T-helper 2 cell treated with Interferon-gamma antibody and Interleukin-4, amounts not matched to agents 5 μg/mL and 100 μg/mL, for 36 hours (primary cell): ENCODE data around the gene NMNAT1.

Source experiments
- DNase-seq: peaks from one replicate; pipeline ENCODE4 v3.0.0; 2021; ENCODE audit warnings: low spot score
- H3K27ac Mint-ChIP-seq: one replicate; pipeline ENCODE4 v1.8.0; 2021; ENCODE audit warnings: mild to moderate bottlenecking, mixed read lengths
- H3K27me3 Mint-ChIP-seq: one replicate; pipeline ENCODE4 v1.8.0; 2021; ENCODE audit warnings: low read depth, mixed read lengths
- H3K36me3 Mint-ChIP-seq: one replicate; pipeline ENCODE4 v1.8.0; 2021; ENCODE audit warnings: low read depth, mixed read lengths
- H3K4me1 Mint-ChIP-seq: one replicate; pipeline ENCODE4 v1.8.0; 2021; ENCODE audit warnings: low read depth, mixed read lengths
- H3K4me3 Mint-ChIP-seq: one replicate; pipeline ENCODE4 v1.8.0; 2022; ENCODE audit warnings: mild to moderate bottlenecking, moderate library complexity, mixed read lengths
- H3K9me3 Mint-ChIP-seq: one replicate; pipeline ENCODE4 v1.8.0; 2021; ENCODE audit warnings: mixed read lengths

Gene NMNAT1

DNA sequence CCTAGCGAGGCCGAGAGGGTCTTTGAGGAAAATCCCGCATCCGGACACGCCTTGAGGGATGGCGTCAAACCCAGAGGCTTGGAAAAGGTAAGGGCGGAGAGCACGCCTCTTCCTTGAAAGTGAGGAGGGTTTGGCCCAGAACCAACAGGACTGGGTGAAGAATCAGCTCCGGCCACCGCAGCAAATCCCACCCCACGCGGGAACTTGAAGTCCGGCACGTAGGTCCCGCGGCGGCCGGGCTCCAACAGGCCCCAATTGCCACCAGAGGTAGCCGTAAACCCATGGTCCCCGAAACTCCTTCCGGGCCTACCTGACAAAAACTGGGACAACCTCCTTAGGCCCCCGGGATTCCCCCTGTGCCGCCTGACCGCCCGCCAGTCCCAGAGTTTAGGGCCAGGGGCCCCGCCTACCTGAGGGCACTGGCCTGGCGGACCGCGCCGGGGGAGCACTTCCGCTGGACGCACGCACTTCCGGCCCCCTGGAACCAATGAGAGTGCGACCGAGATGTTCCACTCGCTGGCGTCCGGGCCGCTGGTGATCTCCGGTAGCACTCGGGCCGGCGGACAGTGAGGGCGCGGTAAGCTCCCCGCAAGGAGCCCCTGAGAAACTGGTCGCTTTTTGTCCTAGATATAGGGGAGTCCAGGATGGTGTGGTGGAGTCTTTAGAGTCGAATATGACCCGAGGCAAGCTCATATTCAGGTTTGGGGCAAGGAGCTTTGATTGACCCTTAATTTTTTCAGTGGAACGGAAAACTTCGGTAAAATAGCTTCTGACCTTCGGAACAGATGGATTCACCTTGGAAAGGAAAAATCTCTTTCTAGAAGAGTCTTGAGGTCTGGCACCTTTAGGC lies at the start of gene NMNAT1, which contains the start of gene LZIC:
Gene NMNAT1 (plus strand): TSS at position 537 of the 850 bp plus-strand sequence. CDS start 28,599 bp downstream, outside the sequence.
Gene LZIC (minus strand): TSS at position 453 of the 850 bp plus-strand sequence. CDS start 6,772 bp downstream, outside the sequence.
- no peaks in the 10 kb centered on the region for H3K9me3 Mint-ChIP-seq
- peaks cover 11% of the 10 kb centered on the region for H3K4me1 Mint-ChIP-seq
- H3K36me3 Mint-ChIP-seq, result peaks cover 8% of the 10 kb centered on the region
- H3K4me3 Mint-ChIP-seq, result peak within 1 kb of the TSS; percentile 99
- DNase-seq, result peak; percentile 93
- H3K27ac Mint-ChIP-seq, result peak within 1 kb of the TSS; percentile 96
- H3K27me3 Mint-ChIP-seq, result no peaks in the 10 kb centered on the region

DNA sequence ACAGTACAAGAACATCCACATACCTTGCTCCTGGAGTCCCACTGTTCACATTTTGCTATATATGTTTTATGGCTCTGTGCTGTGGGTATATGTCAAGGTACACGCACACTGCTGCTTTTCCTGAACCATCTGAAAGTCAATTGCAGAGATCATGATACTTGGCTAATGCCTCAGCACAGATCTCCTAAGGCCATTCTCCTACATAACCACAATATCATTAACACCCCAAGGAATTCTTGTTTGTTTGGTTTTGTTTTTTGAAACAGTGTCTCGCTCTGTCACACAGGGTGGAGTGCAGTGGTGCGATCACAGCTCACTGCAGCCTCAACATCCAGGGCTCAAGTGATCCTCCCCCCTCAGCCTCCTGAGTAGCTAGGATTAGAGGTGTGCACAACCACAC lies 49.2 kb upstream of the NMNAT1 start:
- Mint-ChIP-seq H3K4me3 (no peak overlapping the region), H3K36me3 (no peaks in the 10 kb centered on the region), H3K27ac (no peak overlapping the region), H3K9me3 (no peaks in the 10 kb centered on the region), H3K27me3 (no peaks in the 10 kb centered on the region), H3K4me1 (peaks cover 13% of the 10 kb centered on the region)
- DNase-seq, result no peak

DNA sequence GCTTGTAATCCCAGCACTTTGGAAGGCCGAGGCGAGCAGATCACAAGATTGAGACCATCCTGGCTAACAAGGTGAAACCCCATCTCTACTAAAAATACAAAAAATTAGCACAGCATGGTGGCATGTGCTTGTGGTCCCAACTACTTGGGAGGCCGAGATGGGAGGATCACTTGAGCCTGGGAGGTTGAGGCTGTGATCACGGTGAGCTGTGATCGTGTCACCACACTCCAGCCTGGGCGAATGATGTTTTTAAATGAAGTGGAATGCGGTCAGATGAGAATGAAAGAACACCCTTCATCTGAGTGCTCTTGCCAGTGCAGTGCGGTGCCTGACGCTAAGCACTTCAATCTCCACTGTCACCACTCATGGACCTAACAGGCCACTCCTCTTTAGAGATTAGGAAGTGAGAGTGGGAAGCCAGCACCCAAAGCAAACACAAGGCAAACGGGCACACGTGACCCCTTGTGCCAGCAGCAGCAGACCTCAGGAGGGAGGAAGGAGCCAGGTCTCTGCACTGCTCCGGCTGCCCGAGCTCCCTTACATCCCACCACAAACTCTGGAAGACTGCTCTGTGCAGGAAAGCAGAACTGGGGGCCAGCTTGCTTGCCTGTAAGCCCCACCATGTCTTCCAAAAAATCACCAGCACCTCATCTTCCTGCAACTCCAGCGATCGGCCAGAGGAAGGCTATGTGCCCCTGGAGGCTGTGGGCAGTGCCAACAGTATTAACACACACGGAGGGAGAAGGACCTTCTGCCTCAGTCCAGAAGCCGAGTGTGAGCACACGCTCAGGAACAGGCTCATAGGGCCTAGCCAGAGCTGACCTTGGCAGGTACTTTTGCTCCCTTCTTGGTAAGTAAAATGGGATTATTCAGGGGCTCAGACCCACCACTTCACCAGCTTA lies 42.9 kb upstream of the NMNAT1 start:
- H3K36me3 Mint-ChIP-seq, result no peaks in the 10 kb centered on the region
- peaks cover 12% of the 10 kb centered on the region for H3K4me1 Mint-ChIP-seq
- H3K4me3 Mint-ChIP-seq, result no peak overlapping the region
- no peaks in the 10 kb centered on the region for H3K9me3 Mint-ChIP-seq
- DNase-seq, result no peak
- no peak overlapping the region for H3K27ac Mint-ChIP-seq
- H3K27me3 Mint-ChIP-seq, result no peaks in the 10 kb centered on the region

DNA sequence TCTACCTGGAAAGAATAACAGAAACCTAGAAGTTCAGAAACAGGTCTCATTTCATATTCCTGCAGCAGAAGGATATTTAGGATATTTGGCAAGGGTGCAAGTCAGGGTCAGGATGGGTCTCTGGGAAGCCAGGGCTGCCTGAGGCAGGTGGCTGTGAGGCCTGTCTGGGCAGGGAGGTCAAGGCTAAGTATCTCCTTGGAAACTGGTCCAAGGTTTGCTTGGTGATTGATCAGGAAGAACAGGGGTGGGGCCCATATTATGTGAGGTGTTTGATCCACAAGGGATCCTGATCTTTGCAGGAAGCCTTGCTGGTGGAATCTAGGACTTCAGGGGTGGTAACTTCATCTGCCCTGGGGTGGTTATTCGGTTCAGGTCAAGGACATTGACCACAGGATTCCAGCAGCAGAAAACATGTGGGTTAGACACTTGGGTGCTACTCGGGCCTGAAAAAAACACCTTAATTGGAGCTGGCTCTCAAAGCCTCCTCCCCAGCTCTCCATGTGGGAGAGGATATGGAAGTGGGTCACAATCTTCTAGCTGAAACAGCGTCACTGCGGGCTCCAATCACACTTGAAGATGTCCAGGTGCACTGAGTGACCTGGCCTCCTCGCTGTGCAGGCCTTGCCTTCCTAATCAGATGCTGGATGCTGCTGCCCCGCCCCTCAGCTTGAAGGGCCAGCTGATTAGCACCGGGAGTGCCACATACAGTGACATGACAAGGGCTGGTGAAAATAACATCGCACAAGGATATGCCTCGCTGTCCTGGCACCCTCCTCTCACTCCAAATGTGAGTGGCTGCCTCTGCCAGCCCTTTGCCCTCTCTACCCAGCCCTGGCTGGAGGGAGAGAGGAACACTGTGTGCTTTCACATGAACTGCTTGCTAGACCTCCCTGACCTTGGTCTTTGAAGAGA lies 41.9 kb upstream of the NMNAT1 start:
- H3K4me1 Mint-ChIP-seq, result peaks cover 12% of the 10 kb centered on the region
- no peak overlapping the region for H3K27ac Mint-ChIP-seq
- no peaks in the 10 kb centered on the region for H3K9me3 Mint-ChIP-seq
- no peak overlapping the region for H3K4me3 Mint-ChIP-seq
- DNase-seq, result no peak
- H3K27me3 Mint-ChIP-seq, result no peaks in the 10 kb centered on the region
- no peaks in the 10 kb centered on the region for H3K36me3 Mint-ChIP-seq

DNA sequence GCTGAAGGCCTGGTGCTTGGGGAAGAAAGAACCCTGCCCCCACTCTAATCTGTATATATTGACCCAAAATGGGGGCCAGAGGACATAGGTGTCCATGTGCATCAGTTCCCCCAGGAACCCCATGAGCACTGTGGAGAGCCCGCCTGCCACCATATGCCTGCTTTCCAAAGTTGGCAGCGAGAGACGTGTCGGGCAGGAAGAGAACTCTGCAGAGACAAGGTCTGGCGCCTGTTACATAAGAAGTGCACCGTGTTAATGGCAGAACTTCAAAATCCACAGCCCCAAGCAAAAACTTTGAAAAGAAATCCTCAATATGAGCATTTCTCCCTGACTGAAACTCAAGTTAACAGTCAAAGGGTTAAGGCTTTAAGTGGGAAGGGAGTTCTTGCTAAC lies 41.2 kb upstream of the NMNAT1 start:
- Mint-ChIP-seq H3K4me3 (no peak overlapping the region), H3K9me3 (no peaks in the 10 kb centered on the region), H3K27ac (no peak overlapping the region), H3K27me3 (no peaks in the 10 kb centered on the region), H3K4me1 (peaks cover 12% of the 10 kb centered on the region), H3K36me3 (no peaks in the 10 kb centered on the region)
- no peak for DNase-seq

DNA sequence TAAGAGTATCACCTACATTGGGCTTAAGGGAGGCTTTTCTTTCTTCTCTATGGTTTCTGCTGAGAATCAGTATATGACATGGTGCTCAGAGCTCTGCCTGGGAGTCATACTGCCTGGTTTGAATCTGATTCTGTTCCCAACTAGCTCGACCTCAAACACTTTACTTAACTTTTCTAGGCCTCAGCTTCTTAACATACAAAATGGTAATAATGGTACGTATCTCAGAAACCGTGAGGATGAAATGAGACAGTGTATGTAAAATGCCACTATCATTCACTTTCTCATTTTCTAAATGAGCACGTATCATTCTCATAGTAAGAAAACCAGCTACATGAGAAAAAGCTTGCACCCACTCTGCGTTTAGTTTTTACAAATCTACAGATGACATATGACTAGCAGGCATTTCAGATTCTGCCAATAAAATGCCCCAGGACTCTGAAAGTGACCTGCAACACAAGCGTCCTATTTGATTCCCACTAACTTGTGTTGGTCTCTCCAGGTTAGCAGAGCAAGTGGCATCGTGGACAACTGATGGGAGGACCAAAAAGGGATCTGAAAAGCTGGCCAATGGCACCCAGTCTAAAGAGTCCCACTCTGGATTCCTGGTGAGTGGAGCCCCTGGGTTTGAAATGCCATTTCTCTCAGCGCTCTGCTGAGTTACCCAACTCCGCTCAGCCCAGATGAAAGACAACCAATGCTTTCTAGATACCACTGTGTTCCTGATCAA lies 39.3 kb upstream of the NMNAT1 start:
- H3K27ac Mint-ChIP-seq, result no peak overlapping the region
- DNase-seq, result peak; percentile 20

DNA sequence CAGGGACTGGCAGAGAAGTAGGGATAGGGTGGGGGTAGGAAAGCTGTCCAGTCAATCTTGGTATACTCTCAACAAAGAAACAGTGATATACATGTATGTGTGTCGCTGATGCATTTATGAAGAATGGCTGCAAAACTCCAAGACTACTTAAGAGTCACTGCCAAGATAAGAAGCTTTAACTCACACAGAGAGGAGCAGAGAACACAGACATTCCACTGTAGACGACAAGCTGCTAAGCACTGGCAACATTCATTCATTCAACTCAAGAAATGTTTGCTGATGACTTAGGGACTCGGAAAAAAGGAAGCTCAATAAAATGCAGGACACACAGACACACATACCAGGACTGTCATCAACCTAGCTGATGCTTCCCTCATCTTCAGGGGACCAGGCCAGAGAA lies 38.7 kb upstream of the NMNAT1 start:
- Mint-ChIP-seq H3K27ac (no peak overlapping the region), H3K4me3 (no peak overlapping the region), H3K36me3 (no peaks in the 10 kb centered on the region), H3K27me3 (no peaks in the 10 kb centered on the region), H3K4me1 (peaks cover 28% of the 10 kb centered on the region), H3K9me3 (no peaks in the 10 kb centered on the region)
- no peak for DNase-seq

More for the DNA sequence above, 39.3 kb upstream of the NMNAT1 start:
- H3K4me1 Mint-ChIP-seq, result peaks cover 22% of the 10 kb centered on the region
- no peak overlapping the region for H3K4me3 Mint-ChIP-seq
- H3K36me3 Mint-ChIP-seq, result no peaks in the 10 kb centered on the region
- H3K27me3 Mint-ChIP-seq, result no peaks in the 10 kb centered on the region
- H3K9me3 Mint-ChIP-seq, result no peaks in the 10 kb centered on the region

DNA sequence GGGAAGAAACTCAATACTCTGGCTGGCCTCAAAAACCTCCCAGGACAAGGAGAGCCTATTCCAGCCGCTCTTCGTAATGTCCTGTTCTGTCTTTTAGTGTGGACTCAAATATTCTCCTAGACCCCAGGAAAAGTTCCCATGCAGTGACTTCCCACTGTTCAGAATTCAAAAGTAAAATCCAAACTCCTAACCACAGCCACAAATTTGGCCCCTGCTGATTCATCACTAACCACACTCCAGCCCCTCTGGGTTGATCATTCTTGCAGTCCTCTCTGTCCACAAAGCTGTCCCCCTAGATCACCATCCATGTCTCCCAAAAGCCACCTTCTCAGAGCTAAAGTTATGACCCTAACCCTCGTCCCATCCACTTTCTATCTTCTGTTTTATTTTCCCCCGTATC lies 38.3 kb upstream of the NMNAT1 start:
- Mint-ChIP-seq H3K4me1 (peaks cover 28% of the 10 kb centered on the region), H3K36me3 (no peaks in the 10 kb centered on the region), H3K9me3 (no peaks in the 10 kb centered on the region), H3K27me3 (no peaks in the 10 kb centered on the region), H3K4me3 (no peak overlapping the region), H3K27ac (no peak overlapping the region)
- no peak for DNase-seq

DNA sequence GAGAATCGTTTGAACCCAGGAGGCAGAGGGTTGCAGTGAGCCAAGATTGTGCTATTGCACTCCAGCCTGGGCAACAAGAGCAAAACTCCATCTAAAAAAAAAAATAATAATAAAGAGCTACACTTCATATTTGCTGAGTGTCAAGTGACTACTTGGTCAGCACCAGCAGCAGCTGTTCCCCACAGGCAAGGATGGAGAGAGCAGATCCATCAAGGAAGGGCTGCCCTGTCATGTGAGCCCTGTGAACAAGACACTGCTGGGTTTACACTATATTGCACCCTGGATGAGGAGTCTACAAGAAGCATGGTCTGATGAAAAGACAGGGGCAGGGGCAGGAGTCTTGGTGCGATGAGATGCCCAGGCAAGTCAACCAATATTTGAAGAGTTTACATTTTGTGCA lies 36.8 kb upstream of the NMNAT1 start:
- Mint-ChIP-seq H3K4me3 (no peak overlapping the region), H3K36me3 (no peaks in the 10 kb centered on the region), H3K4me1 (peaks cover 29% of the 10 kb centered on the region), H3K27me3 (no peaks in the 10 kb centered on the region), H3K9me3 (no peaks in the 10 kb centered on the region), H3K27ac (no peak overlapping the region)
- DNase-seq, result no peak

DNA sequence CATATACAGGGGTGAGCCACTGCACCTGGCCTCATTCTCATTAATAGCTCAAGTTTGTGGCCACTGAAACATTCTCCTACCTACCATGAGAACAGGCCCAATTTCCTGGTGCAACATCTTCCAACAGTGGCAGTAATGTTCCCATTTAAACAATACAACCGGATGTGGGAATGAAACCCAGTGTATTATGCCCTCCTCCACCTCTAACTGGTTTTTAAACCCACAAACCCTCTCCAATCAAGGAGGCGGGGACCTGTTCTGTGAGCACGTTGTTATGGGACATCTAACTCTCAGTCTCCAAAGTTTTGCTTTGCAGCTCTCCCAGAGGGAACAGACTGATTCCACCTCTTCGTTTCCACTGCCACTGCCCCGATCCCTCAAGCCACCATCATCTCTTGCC lies 35.8 kb upstream of the NMNAT1 start:
- no peak for DNase-seq
- H3K4me1 Mint-ChIP-seq, result peaks cover 33% of the 10 kb centered on the region
- no peaks in the 10 kb centered on the region for H3K9me3 Mint-ChIP-seq
- no peak overlapping the region for H3K27ac Mint-ChIP-seq
- peak overlapping the region; percentile 13 for H3K4me3 Mint-ChIP-seq
- H3K27me3 Mint-ChIP-seq, result no peaks in the 10 kb centered on the region
- no peaks in the 10 kb centered on the region for H3K36me3 Mint-ChIP-seq

DNA sequence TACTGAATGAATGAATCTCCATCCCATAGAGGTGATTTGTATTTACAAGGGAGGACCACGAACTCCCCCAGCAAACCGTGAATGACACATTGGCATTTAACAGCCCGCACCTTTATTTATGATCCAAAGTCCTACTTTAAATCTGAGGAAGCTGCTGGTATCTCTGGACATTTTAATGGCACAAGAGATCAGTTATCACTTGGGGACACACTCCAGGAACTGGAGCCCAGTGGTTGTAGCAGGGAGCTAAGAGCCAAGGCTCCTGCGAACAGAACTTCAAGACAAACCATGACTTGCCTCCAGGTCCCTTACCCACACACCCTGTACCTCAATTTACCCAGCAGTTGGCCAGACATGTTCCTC lies 34.4 kb upstream of the NMNAT1 start:
- Mint-ChIP-seq H3K4me1 (peaks cover 28% of the 10 kb centered on the region), H3K4me3 (peak overlapping the region; percentile 98), H3K36me3 (no peaks in the 10 kb centered on the region), H3K27me3 (no peaks in the 10 kb centered on the region), H3K9me3 (no peaks in the 10 kb centered on the region), H3K27ac (no peak overlapping the region)
- no peak for DNase-seq

DNA sequence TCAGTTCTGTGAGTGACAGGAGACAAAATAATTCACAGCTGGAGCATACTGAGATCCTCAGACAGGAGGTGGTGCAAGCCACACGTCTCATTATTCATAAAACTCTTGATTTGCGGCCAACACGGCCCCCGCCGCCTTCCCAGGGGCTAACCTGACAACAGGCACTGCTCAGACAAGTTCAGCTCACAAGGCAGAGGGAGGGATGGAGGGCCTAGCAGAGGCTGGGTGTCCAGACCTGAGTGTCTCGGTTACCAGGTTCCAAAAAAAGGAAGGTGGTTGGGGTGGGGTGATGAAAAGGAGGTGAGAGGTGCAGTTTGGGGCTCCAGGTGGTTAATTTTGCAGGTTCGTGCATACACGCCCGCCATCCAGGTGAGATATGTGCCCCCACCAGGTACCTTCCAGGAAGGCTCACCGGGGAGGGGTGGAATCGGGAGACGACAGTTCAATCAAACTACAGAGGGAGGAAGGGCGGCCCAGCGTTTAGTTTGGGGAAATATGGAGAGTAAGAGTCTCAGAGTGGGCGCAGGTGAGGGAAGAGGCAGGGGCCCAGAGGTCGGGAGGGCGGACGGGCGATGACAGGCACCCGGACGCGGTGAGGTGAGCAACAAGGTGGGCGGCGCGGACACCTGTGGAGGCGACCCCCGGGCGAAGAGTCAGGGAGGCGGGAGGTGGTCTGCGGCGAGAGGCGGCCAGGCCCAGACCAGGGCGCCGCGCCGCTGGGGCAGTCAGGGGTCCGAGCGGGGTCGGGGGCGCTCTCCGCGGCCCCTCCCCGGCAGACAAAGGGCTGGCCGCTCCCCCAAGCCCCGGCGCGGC lies 33.8 kb upstream of the NMNAT1 start:
- peaks cover 26% of the 10 kb centered on the region for H3K4me1 Mint-ChIP-seq
- peak overlapping the region; percentile 98 for H3K4me3 Mint-ChIP-seq
- peak overlapping the region; percentile 91 for H3K27ac Mint-ChIP-seq
- no peaks in the 10 kb centered on the region for H3K9me3 Mint-ChIP-seq
- H3K36me3 Mint-ChIP-seq, result no peaks in the 10 kb centered on the region
- H3K27me3 Mint-ChIP-seq, result no peaks in the 10 kb centered on the region
- DNase-seq, result peak; percentile 38
